ENCODE results near the gene ZNRF2.
"Not testable (repeated sequence)": the region's sequence is repeated elsewhere in the genome, so short reads cannot be mapped to it uniquely, and the experiment has no call there.

Gene ZNRF2

GRCh38 chr7:30260246-30260768 lies 24.1 kb upstream of the ZNRF2 start:
- no peak overlapping the region for H3K27ac ChIP-seq
- no peak for TF ChIP-seq ZFX (IDR thresholded peaks at IDR 0.05; ENCODE audit: borderline replicate concordance)
- TF ChIP-seq, protein P1, sequence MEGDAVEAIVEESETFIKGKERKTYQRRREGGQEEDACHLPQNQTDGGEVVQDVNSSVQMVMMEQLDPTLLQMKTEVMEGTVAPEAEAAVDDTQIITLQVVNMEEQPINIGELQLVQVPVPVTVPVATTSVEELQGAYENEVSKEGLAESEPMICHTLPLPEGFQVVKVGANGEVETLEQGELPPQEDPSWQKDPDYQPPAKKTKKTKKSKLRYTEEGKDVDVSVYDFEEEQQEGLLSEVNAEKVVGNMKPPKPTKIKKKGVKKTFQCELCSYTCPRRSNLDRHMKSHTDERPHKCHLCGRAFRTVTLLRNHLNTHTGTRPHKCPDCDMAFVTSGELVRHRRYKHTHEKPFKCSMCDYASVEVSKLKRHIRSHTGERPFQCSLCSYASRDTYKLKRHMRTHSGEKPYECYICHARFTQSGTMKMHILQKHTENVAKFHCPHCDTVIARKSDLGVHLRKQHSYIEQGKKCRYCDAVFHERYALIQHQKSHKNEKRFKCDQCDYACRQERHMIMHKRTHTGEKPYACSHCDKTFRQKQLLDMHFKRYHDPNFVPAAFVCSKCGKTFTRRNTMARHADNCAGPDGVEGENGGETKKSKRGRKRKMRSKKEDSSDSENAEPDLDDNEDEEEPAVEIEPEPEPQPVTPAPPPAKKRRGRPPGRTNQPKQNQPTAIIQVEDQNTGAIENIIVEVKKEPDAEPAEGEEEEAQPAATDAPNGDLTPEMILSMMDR (IDR thresholded peaks at IDR 0.05) = no peak

DNA sequence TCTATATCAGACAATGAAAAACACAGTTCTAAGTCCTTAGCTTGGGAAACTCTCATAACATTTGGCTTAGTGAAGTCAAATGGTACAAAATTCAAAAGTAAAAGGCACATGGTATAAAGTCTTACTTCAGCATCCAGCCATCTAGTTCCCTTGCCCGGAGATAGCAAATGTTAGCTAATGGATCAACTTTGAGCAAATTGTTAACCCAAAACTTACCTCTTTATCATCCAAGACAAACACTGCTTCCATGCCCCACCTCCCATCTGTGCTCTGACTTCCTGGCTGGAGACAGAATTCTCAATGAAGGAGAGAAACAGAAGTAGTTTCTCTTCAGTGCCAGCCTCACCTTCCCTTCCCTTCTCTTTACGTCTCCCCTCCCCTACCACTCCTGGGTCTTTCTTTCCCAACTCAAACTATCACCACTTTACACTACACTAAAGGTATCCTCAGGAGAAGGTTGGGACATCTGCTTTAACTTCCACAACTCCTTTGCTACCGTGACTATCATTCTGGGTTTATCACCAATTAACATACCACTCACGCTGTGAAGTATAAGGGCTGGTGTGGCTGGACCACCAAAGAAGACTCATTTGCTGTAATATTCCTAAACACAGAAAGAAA lies 21.2 kb upstream of the ZNRF2 start:
- no peak overlapping the region for H3K27ac ChIP-seq
- TF ChIP-seq ZFX (IDR thresholded peaks at IDR 0.05; ENCODE audit: borderline replicate concordance) = no peak
- TF ChIP-seq, protein P1 (IDR thresholded peaks at IDR 0.05) = no peak

GRCh38 chr7:30264052-30264451 lies 20.3 kb upstream of the ZNRF2 start:
- TF ChIP-seq, protein P1 (IDR thresholded peaks at IDR 0.05) = no peak
- no peak for TF ChIP-seq ZFX (IDR thresholded peaks at IDR 0.05; ENCODE audit: borderline replicate concordance)
- no peak overlapping the region for H3K27ac ChIP-seq

DNA sequence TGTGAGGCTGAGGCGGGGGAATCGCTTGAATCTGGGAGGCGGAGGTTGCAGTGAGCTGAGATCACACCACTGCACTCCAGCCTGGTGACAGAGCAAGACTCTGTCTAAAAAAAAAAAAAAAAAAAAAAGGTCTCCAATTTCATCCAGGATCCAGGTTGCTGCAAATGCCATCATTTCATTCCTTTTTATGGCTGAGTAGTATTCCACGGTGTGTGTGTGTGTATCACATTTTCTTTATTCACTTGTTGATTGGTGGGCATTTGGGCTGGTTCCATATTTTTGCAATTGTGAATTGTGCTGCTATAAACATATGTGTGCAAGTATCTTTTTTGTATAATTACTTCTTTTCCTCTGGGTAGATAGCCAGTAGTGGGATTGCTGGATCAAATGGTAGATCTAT lies 19.2 kb upstream of the ZNRF2 start:
- H3K27ac ChIP-seq = not testable (repeated sequence)

GRCh38 chr7:30266686-30267085 lies 17.7 kb upstream of the ZNRF2 start:
- no peak for TF ChIP-seq ZFX (IDR thresholded peaks at IDR 0.05; ENCODE audit: borderline replicate concordance)
- TF ChIP-seq, protein P1 (IDR thresholded peaks at IDR 0.05) = no peak
- H3K27ac ChIP-seq = no peak overlapping the region

- no peak for TF ChIP-seq ZFX (IDR thresholded peaks at IDR 0.05; ENCODE audit: borderline replicate concordance)
- TF ChIP-seq, protein P1 (IDR thresholded peaks at IDR 0.05) = no peak
- no peak overlapping the region for H3K27ac ChIP-seq
These were observed 15.8 kb upstream of the ZNRF2 start for GRCh38 chr7:30268586-30268985.

GRCh38 chr7:30269490-30269889 lies 14.9 kb upstream of the ZNRF2 start:
- no peak for TF ChIP-seq ZFX (IDR thresholded peaks at IDR 0.05; ENCODE audit: borderline replicate concordance)
- TF ChIP-seq, protein P1 (IDR thresholded peaks at IDR 0.05) = no peak
- no peak overlapping the region for H3K27ac ChIP-seq

GRCh38 chr7:30270921-30271320 lies 13.5 kb upstream of the ZNRF2 start:
- no peak overlapping the region for H3K27ac ChIP-seq
- TF ChIP-seq, protein P1 (IDR thresholded peaks at IDR 0.05) = no peak
- TF ChIP-seq ZFX (IDR thresholded peaks at IDR 0.05; ENCODE audit: borderline replicate concordance) = no peak
